ENCODE data around the gene CHCHD6.
A peak's percentile ranks its signal among the peaks of the same experiment; 100 is the strongest.

The CHCHD6 gene

DNA sequence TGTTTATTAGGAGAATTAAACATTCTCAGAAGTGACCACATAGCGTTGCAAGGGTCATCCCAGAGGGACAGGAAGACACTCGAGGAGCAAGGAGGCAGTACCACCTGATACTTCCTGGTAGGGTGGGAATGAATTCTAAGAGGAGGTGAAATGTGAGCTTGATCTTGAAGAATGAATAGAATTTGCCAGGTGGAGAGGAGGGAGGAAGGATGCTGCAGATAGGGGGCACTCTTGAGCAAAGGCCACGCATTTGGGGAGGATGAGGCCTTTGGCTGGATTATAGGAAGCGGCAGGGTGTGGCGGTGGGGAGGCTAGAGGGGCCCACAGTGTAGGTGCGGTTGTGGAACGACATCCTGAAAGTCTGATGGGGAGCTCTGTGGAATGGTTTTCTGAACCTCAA is 33.5 kb downstream of the CHCHD6 start:
- FAIRE-seq (no peak), DNase-seq (ENCODE audit: insufficient read length, low spot score) (no peak)

- FAIRE-seq (no peak), DNase-seq (ENCODE audit: insufficient read length, low spot score) (no peak)
These were observed 38.0 kb downstream of the CHCHD6 start for GRCh38 chr3:126742057-126742456.

DNA sequence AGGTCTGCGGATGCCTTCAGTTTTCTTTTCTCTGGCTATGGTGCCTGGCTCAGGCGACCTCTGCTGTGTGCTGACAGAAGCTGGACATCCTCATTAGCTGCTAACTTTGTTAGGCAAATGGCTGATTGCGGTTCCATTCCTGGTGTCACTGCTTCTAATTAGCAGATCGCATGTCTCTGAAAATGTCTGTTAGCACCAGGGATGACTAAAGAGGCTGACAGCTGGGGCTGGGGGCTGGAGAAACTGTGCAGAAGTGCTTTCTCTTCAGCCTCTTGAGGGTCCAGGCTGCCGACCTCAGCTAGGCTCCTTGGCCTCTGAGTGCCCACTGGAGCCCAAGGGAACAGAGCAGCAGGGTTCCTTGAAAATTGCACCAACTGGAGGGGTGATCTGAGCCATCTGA is 39.3 kb downstream of the CHCHD6 start:
- DNase-seq (ENCODE audit: insufficient read length, low spot score) (no peak), FAIRE-seq (no peak)

GRCh38 chr3:126743781-126744180 is 39.7 kb downstream of the CHCHD6 start:
- DNase-seq (ENCODE audit: insufficient read length, low spot score) (no peak), FAIRE-seq (no peak)

- FAIRE-seq, result no peak
- DNase-seq (ENCODE audit: insufficient read length, low spot score), result no peak
These were observed 41.8 kb downstream of the CHCHD6 start for GRCh38 chr3:126745760-126746394.

DNA sequence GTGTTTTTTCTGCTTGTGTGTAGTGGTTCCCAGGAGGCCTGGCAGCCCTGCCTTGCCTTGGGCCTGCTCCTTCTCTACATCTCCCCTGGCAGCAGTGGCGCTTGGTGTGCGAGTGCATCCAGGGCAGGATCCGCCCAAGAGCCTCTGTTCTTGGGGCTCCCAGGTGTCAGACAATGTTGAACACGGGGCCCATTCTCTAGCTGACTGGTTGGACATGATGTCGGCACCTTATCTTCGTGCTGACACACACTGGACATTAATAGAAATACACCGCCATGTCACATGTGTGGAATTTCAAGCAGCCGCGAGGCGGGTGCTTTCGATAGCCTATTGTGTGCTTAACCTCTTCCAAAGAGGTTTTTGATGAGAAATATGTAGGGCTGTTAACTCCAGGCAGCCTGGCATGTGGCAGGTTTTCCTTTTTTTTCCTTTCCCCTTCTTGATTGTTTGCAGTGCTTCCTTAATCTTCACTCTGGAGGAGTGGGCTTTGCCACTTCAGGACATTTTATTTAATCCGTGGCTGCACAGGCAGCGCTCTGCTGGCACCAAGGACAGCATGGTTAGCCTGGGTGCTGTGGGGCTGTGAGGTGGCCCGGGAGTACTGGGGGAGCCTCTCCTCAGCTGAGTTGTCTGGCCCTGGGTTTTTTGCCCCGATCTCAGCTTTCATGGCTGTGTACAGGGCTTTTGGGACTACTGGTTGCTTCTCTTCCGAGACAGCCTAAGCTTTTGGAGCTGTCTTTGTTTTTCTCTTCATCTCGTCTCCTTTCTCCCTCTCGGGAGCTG is 42.5 kb downstream of the CHCHD6 start:
- FAIRE-seq (peak; percentile 77), DNase-seq (ENCODE audit: insufficient read length, low spot score) (peak; percentile 59)

GRCh38 chr3:126747768-126748167 is 43.7 kb downstream of the CHCHD6 start:
- DNase-seq (ENCODE audit: insufficient read length, low spot score) (no peak), FAIRE-seq (no peak)

- no peak for FAIRE-seq
- no peak for DNase-seq (ENCODE audit: insufficient read length, low spot score)
These were observed 44.9 kb downstream of the CHCHD6 start for GRCh38 chr3:126748701-126749546.

DNA sequence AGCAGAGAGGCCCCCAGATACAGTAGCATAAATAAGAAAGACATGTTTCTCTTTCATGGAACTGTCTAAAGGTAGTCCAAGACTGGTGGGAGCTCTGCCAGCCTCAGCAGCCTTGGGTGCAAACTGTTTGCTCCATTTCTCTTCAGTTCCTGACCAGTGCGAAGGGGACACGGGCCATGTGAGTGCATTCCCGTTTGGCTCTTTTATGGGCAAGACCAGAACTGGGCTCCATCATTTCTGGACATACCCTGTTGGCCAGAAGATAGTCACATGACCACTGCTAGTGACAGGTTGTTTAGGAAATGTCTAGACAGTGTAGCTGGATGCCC is 45.5 kb downstream of the CHCHD6 start:
- DNase-seq (ENCODE audit: insufficient read length, low spot score) (no peak), FAIRE-seq (peak; percentile 33)

GRCh38 chr3:126749931-126750755 is 46.1 kb downstream of the CHCHD6 start:
- no peak for FAIRE-seq
- DNase-seq (ENCODE audit: insufficient read length, low spot score), result no peak

- FAIRE-seq (no peak), DNase-seq (ENCODE audit: insufficient read length, low spot score) (no peak)
These were observed 46.7 kb downstream of the CHCHD6 start for GRCh38 chr3:126750756-126751121.

DNA sequence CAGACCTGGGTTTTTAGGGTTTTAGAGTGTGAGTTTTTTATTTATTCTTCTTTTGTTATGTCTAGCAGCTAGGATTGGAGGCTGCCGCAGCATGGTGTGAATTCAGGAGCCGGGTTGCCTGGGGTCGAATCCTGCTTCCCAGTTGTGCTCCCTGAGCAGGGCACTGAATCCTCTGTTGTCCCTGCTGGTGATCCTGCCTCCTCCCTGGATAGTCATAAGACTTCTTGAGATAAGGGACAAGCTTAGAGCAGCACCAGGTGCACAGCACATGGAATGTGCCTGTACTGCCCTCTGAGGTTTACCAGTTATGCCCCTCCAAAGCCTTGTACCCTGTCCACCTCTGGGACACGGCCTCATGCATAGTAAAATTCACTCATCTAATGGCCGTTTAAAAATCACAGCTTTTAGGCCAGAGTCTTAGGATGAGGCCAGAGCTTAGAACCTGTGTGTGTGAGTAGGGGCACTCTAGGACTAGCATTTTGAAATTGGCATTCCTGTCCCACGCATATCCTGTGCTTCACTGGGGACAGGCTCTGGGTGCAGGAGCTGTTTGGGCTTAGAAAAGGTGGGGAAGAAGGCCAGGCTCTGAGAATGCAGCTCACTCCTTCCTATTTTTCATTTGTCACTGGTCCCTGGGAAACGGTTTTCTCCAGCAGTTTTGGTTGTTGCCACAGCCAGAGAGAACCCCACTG is 47.7 kb downstream of the CHCHD6 start:
- no peak for DNase-seq (ENCODE audit: insufficient read length, low spot score)
- no peak for FAIRE-seq

DNA sequence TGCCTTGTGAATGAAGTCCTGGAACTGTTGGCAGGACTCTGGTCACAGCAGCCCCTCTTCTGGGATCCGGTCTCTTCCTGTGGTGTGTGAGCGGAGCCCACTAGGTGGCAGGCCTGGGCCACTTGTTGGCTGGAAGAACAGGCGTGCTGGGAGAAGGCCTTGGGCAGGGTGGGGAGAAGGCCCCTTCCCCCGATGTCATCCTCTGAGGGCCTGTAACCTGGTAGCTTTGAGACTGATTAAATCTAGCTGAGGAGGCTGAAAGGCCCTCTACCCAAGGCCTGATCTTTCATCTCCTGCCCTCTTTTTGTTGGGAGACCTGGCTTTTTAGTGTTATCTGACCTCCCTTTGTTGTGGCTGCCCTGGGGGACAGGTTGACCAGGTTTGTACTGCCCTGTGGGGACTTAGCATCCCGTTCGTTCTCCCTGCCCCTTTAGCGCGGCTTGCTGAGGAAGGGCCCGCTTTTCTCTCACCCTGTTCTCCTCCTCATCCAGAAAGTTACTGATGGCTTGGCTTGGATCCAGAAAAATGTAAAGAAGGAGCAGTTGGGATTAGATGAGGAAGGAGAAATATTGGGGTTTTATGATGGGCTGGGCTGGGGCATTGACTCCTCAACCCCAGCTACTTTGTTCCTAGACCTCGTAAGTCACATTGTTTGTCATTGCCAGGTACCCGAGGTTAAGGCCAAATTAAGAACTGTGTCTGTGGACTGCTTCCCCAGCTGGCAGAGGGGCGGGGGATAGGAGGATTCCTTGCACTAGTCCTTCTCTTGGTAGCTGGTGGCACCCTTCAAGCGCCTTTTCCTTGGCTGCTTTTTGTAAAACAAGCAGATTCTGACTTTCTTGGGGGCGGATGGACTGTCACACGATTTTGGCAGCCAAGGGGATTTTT is 48.5 kb downstream of the CHCHD6 start:
- FAIRE-seq (peak; percentile 42), DNase-seq (ENCODE audit: insufficient read length, low spot score) (peak; percentile 76)

DNA sequence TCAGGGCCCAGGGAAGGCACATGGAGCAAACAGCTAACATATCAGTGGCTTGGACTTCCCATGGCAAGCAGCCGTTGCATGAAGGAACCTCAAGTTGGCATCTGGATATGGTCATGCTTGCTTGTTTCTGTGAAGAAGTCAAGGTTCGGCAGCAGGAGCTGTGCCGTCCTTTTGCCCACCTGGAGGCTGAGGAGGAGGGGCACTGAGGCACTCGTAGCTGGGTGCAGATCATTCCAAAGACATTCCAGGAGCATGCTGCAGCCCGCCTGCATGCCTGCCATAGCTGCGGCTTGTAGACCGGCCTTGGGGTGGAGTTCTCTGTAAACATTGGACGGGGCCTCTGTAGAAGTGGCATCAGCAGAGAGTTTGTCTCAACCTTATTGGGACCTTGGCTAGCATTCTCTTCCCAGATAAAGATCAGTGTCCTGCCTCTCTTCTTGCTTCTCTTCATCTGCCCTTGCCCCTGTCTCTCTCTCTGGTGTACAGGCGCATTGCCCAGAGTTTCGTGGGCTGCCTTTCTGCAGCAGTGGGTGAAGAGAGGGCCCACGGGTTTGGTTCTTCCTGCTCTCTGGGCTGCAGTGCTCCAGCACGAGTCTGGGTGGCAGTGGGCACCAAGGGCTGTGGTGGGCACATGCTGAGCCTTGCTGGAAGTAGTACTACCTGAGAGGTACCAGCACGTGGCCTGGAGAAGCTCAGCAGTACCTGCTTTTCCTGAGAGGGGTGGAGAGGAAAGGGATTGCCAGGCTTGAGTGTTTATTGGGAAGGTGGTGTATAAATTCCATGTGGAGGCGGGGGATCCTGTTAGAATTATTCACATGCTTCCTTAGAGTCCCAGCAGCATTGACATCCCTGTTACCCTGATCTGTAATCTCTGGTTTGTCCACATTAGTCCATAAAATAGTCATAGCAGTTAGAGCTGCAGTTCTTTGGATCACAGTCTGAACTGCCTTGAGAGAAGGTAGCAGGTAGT is 49.4 kb downstream of the CHCHD6 start:
- FAIRE-seq (peak; percentile 86), DNase-seq (ENCODE audit: insufficient read length, low spot score) (peak; percentile 61)

DNA sequence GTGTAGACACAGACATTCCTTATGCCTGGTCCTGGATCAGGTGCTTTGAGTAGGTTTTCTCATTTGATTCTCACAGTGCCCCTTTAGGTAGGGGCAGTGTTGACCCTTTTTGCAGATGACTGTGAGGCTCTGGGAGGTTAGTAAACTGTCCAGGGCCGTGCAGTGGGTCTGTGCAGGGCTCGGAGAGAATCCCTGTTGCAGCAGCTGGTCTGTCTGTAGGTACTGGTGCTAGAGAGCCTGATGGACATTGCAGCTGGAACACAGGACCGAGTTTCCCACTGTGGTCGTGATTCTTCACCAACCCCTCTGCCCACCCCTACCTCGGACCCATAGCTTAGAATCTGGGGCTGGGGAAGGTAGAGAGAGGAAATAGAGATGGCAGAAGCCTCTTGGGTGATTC is 51.8 kb downstream of the CHCHD6 start:
- no peak for FAIRE-seq

DNA sequence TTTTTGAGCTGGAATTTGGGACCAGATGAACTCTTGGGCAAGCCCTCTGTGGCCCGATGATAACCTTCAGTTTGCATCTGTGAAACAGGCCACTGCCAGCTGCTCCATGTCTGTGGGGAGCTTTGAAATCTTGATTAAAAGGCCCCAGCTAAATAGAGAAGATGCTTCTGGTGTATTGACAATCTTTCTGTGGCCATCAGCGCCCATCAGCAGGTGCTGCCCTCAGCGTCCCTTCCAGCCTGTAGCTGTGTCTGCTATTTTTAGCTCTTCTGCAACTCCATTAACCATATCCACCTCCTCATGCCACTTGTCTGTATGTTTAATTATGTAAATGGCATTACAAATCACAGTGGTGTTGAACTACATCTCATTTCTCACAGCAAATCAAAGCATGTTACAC is 54.0 kb downstream of the CHCHD6 start:
- no peak for FAIRE-seq

More for the DNA sequence above, 51.8 kb downstream of the CHCHD6 start:
- DNase-seq (ENCODE audit: insufficient read length, low spot score), result no peak

DNA sequence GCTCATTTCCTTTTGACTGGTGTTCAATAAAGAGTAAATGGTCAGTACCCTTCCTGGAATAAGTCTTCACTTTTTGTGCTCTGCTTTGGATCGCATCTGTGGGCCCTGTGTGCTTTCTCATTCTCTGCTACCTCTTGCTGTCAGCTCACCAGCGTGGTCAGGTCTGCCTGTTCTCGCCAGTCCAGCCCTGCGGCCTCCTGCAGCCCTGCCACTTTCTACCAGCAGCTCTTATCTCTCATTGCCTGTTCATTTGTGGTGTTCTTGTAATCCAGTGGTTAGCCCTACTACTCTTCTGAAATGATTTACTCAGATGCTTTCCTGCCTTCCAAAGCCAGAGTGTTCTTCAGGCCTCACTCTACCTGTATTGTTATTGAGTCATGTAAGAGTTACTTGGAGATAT is 54.8 kb downstream of the CHCHD6 start:
- no peak for DNase-seq (ENCODE audit: insufficient read length, low spot score)
- no peak for FAIRE-seq

More for the DNA sequence above, 54.0 kb downstream of the CHCHD6 start:
- no peak for DNase-seq (ENCODE audit: insufficient read length, low spot score)

DNA sequence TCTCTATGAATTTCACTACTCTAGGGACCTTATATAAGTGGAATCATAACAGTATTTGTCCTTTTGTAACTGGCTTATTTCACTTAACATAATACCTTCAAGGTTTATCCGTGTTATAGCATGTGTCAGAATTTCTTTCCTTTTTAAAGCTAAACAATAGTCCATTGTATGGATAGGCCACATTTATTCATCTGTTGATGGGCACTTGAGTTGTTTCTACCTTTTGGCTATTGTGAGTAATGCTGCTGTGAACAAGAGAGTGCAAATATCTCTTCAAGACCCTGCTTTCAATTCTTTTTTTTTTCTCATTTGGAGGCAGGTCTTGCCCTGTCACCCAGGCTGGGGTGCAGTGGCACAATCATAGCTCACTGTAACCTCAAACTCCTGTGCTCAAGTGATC is 56.5 kb downstream of the CHCHD6 start:
- FAIRE-seq, result no peak
- DNase-seq (ENCODE audit: insufficient read length, low spot score), result no peak

Data from HTR-8/SVneo (cell line).